Gastroesophageal sphincter (tissue), 3 donors: ENCODE results near the gene TMEM42.

ENCODE experiments used
- EP300 ChIP-seq: sonication (generic); formaldehyde crosslinking; IDR thresholded peaks from one replicate; pipeline ENCODE4 v1.6.1; 2017; ENCODE audit warnings: antibody characterized with exemption, mild to moderate bottlenecking
- POLR2A ChIP-seq, 2 donors: fragments of 450-650 bp; IDR thresholded peaks; one replicate each; pipeline ENCODE4 v1.6.1; 2017; ENCODE audit warnings: antibody characterized with exemption in 2 of 2, mild to moderate bottlenecking in 2 of 2, moderate library complexity in 1 of 2
- POLR2AphosphoS5 ChIP-seq: sonication (generic); formaldehyde crosslinking; IDR thresholded peaks from one replicate; pipeline ENCODE4 v1.6.1; 2017; ENCODE audit warnings: antibody characterized with exemption
- TF ChIP-seq, protein P1 (sequence below), 4 experiments: fragments of 200-600 bp in 2 of 4; fragments of 450-650 bp in 2 of 4; sonication (generic) in 1 of 4; IDR thresholded peaks; one replicate each; pipeline ENCODE4 v1.5.1; 2017 to 2019; ENCODE audit warnings: antibody characterized with exemption in 4 of 4, mild to moderate bottlenecking in 2 of 4, moderate library complexity in 2 of 4

DNA sequence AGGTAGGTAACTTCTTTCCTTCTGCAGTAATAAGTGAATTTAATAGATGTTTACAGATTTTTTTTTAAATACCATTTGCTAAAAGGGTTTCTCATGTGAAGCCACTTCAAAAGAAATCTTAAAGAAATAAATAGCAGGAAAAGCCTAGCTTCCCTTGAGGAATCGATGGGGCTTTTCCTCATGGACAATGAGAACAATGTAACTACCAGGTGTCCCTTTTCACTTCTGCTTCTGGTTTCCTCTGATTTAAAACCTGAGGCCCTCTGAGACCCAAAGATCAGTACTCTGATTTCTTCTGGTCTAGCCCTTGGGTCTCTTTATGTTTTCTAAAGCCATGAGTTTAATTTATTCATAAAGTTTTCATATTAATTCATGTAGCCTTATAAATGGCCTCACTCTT, 13.1 kb upstream of the TMEM42 start:
- TF ChIP-seq POLR2A (IDR thresholded peaks at IDR 0.05) = no peak
- no peak for TF ChIP-seq EP300
- TF ChIP-seq, protein P1, sequence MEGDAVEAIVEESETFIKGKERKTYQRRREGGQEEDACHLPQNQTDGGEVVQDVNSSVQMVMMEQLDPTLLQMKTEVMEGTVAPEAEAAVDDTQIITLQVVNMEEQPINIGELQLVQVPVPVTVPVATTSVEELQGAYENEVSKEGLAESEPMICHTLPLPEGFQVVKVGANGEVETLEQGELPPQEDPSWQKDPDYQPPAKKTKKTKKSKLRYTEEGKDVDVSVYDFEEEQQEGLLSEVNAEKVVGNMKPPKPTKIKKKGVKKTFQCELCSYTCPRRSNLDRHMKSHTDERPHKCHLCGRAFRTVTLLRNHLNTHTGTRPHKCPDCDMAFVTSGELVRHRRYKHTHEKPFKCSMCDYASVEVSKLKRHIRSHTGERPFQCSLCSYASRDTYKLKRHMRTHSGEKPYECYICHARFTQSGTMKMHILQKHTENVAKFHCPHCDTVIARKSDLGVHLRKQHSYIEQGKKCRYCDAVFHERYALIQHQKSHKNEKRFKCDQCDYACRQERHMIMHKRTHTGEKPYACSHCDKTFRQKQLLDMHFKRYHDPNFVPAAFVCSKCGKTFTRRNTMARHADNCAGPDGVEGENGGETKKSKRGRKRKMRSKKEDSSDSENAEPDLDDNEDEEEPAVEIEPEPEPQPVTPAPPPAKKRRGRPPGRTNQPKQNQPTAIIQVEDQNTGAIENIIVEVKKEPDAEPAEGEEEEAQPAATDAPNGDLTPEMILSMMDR (IDR thresholded peaks at IDR 0.05) = no peak
- no peak for TF ChIP-seq POLR2AphosphoS5
